HepG2 (cell line): Measurements from ENCODE around the gene SESN1. TPM values are rescaled to one million over a fixed set of nuclear protein-coding genes. Genes with fewer than 3 reads are reported as not detected.
A peak's percentile ranks its signal among the peaks of the same experiment; 100 is the strongest.

Experiments used
- ARID5B ChIP-seq: IDR thresholded peaks from 2 replicates; pipeline ENCODE4 v1.4.0; 2020; ENCODE audit warnings: mild to moderate bottlenecking, missing genetic modification reagents
- CEBPG ChIP-seq: IDR thresholded peaks from 2 replicates; pipeline ENCODE4 v1.6.1; 2016
- CREM ChIP-seq, 2 experiments: sonication (generic) in 1 of 2; formaldehyde crosslinking in 1 of 2; IDR thresholded peaks; 2 replicates each; pipeline versions ENCODE4 v1.4.0 to v1.6.1; 2016 to 2020; ENCODE audit warnings: antibody characterized with exemption in 1 of 2, mild to moderate bottlenecking in 1 of 2, missing genetic modification reagents in 1 of 2
- SNAPC4 ChIP-seq: sonication (generic); formaldehyde crosslinking; IDR thresholded peaks from 2 replicates; pipeline ENCODE4 v1.4.0; 2020; ENCODE audit warnings: mild to moderate bottlenecking, missing genetic modification reagents
- SP140L ChIP-seq: sonication (generic); formaldehyde crosslinking; IDR thresholded peaks from 2 replicates; pipeline ENCODE4 v1.4.0; 2020; ENCODE audit warnings: missing genetic modification reagents, borderline replicate concordance
- THAP11 ChIP-seq: IDR thresholded peaks from 2 replicates; pipeline ENCODE4 v1.6.1; 2016; ENCODE audit warnings: missing biosample characterization, missing genetic modification reagents
- ZNF292 ChIP-seq: sonication (generic); formaldehyde crosslinking; IDR thresholded peaks from 2 replicates; pipeline ENCODE4 v1.8.1; 2022; ENCODE audit warnings: mild to moderate bottlenecking, low read depth, missing genetic modification reagents, borderline replicate concordance
- polyA plus RNA-seq, 8 experiments: library from polyadenylated mRNA; depleted of rRNA in 3 of 8; stranded (reverse) in 7 of 8; unstranded in 1 of 8; fragments of >200 nt; fragmentation: Illumina TruSeq in 4 of 8; extraction: Trizol in 4 of 8; gene quantifications; 2 replicates each; pipeline versions ENCODE4 v1.2.1 to v1.2.3, GENCODE V29; 2011 to 2016; ENCODE audit warnings: low read depth in 4 of 8, missing spikeins in 1 of 8, mixed read lengths in 1 of 8; ENCODE audit not compliant: insufficient read depth in 1 of 8
- total RNA-seq, 5 experiments: library from RNA; depleted of rRNA; stranded (reverse); fragments of >200 nt; fragmentation: Illumina TruSeq; extraction: Trizol; gene quantifications; 2 replicates each; pipeline ENCODE4 v1.2.3, GENCODE V29; 2016; ENCODE audit warnings: low read depth in 1 of 5

Gene SESN1
- total and polyA plus RNA-seq, 2 of the 13 experiments (the other 11 are each of a cell fraction or from before 2014, with no cell fraction given), result 24.9 to 44.7 TPM

DNA sequence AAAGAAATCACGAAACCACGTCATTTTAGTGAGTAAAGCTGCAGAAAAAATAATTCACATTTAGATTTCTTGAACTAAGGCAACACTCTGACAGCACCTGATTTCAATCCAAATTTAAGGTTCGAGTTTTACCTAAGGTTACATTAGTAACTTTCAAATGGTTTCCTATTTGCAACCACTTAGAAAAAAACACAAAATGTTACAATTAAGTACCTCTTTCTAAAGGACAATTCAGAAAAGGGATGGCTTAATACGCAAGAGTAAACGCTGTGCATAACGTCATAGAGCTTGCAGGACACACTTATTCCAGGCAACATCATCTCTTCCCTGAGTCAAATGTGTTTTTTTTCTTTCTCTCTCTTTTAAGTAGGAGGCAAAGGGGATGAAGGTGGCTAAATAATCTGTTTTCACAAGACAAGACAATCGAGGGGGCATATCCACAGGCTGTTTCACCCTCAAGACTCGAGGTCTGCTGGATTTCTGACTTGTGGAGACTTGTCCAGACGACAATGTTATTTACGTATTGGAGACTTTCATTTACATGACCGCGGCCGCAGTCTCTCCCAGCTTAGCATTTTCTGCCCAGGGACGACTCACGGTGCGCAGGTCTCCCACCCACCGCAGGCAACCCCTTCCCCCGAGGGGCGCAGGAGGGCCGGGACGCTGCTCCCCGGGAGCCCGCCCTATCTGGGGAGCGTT, 86.0 kb downstream of the SESN1 start (continued):
- TF ChIP-seq SNAPC4 (CRISPR knock-in tag) (no peak), ZNF292 (CRISPR knock-in tag) (peak; percentile 73), ARID5B (peak; percentile 18; the same call in 1 of the 2 replicates), THAP11 (CRISPR knock-in tag) (0 out of 2 replicates have a peak, but pooled peaks have one; percentile 12), CEBPG (peak; percentile 28; the same call in 1 of the 2 replicates), CREM (IDR thresholded peaks at IDR 0.05) (peak; percentile 54), CREM (CRISPR knock-in tag; IDR thresholded peaks at IDR 0.05) (no peak), SP140L (CRISPR knock-in tag) (0 out of 2 replicates have a peak, but pooled peaks have one; percentile 22)
